B cell (primary cell): ENCODE results near the gene BEGAIN.

Source experiments
- EZH2 ChIP-seq: IDR thresholded peaks from 2 replicates; pipeline ENCODE4 v1.6.1; 2012; ENCODE audit warnings: borderline replicate concordance, low read depth, mild to moderate bottlenecking, moderate library complexity, low read length; ENCODE audit not compliant: insufficient read depth, poor library complexity, severe bottlenecking
- TF ChIP-seq, protein P1 (sequence below): fragments of 200-600 bp; IDR thresholded peaks from one replicate; pipeline ENCODE4 v1.8.0; 2022; ENCODE audit warnings: antibody characterized with exemption, mild to moderate bottlenecking

DNA sequence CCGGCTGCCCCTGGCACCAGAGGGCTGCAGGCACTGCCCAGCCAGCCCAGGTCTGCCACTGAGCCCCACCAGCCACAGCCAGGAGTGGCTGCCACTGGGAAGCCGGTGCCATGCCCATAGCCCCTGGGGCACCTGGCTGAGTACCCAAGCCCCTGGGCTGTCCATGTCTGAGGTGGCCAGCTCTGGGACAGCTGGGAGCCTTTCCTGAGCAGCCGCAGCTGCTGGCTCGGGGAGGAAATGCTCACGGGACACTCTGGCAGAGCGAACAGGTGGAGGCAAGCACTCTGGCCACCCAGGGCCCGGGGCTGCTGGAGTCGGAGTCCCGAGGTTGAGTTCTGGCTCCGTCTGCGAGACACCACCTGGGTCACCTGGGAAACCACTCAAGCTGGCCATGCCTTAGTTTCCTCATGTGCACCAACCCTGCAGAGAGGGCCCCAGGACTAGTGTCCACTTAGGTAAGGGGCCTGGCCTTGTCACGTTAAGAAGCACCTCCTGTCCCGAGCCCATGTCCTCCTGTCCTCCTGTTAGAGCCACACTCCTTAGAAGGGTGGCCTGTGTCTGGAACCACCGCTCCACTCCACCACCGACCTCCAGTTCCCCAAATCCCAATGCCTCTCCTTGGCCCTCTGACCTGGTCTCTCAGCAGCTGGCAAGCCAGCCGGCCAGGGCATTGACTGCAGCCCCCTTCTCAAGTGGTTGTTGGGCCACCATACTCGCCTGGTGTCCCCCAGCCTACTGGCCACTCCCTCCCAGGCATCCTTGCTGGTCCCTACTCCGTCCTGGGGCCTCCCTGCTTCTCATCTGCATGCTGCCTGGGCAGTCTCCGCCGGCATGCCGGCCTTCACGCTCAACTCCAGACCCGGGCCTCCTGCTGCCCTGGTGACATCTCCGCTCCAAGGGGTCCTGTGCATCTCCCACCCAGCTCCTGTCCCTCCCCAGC, 45.3 kb downstream of the BEGAIN start:
- TF ChIP-seq, protein P1, sequence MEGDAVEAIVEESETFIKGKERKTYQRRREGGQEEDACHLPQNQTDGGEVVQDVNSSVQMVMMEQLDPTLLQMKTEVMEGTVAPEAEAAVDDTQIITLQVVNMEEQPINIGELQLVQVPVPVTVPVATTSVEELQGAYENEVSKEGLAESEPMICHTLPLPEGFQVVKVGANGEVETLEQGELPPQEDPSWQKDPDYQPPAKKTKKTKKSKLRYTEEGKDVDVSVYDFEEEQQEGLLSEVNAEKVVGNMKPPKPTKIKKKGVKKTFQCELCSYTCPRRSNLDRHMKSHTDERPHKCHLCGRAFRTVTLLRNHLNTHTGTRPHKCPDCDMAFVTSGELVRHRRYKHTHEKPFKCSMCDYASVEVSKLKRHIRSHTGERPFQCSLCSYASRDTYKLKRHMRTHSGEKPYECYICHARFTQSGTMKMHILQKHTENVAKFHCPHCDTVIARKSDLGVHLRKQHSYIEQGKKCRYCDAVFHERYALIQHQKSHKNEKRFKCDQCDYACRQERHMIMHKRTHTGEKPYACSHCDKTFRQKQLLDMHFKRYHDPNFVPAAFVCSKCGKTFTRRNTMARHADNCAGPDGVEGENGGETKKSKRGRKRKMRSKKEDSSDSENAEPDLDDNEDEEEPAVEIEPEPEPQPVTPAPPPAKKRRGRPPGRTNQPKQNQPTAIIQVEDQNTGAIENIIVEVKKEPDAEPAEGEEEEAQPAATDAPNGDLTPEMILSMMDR = no peak
- TF ChIP-seq EZH2 = no peak
